Left cardiac atrium (tissue), 4 donors: ENCODE data around the gene CHCT1. TPM values are rescaled to one million over a fixed set of nuclear protein-coding genes. Genes with fewer than 3 reads are reported as not detected.
A peak's percentile ranks its signal among the peaks of the same experiment; 100 is the strongest.
"Not testable (repeated sequence)": the region's sequence is repeated elsewhere in the genome, so short reads cannot be mapped to it uniquely, and the experiment has no call there.

Source experiments
- ATAC-seq, 2 donors: fragments of 200-7000 bp; cut with Tn5 transposase; one replicate each; pipeline ENCODE4 v1.9.1; 2020; ENCODE audit warnings: mild to moderate bottlenecking in 2 of 2, moderate library complexity in 2 of 2
- DNase-seq: peaks from one replicate; pipeline ENCODE4 v3.0.0-alpha.2; 2020
- intact Hi-C, 2 donors: fragments of 100-400 bp; cut with DNase I; formaldehyde crosslinking; loops; one replicate each; pipeline versions ENCODE4 v1.14.1 to v1.15.1; 2022 to 2023
- total RNA-seq, 2 donors: library from RNA; stranded (reverse); fragmentation: NEBNext Ultra II Directional; extraction: Animal tissue kit (Norgen Biotek cat#: 25700); gene quantifications; one replicate each; pipeline ENCODE4 v1.2.1, GENCODE V29; 2021
- donor health status: DM: no; HTN: yes; CAD: no.
- donor health status: DM: no; HTN: yes; CAD: no; lungs with severe emphysema.
- donor health status: DM: yes; HTN: yes; CAD: no.
- donor health status: Dilated cardiomyopathy.

The CHCT1 gene
- total RNA-seq, 2 donors from 2014 or later: not detected

DNA sequence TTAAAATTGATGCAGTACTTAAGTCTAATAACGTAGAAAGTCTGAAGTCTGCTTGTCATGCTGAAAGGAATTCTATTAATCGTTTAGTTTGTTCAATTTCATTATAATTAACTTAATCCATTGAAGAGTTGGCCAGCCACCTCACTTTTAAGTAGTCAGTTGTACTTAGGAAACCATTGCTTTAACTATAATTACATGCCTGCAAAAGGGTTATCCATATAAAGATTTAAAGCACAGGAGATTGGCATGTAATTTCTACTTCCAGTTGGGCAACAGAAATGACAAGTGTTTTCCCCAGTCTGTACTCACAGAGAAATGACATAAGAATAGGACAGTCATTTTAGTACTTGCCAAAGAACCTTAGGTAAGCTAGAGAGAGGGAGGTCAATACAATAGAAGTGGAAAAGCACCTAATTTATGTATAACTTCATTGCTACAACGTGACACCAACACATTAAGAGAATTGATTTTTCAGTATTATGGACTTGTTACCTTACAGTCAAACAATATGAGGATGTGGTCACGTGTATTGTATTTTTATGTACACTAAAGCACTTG, 26.7 kb upstream of the CHCT1 start:
- DNase-seq (no peak), ATAC-seq (no peak)
- intact Hi-C loops: no loop called here

DNA sequence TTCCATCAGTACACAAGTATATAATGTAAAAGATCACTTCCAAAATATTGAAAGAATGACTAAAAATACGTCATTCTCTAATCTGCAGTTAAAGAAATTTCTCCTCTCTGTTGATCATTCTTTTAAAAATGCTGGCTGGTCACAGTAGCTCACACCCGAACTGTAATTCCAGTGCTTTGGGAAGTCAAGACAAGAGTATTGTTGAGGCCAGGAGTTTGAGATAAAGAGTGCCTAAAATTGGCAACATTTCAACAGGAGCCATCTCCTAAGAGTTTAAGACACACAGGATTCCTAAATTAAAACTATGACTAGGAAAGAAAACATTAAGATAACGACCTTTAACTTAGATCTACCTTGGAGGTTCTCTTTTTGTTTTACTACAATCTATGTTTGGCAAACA, 25.9 kb upstream of the CHCT1 start:
- intact Hi-C loops: no loop called here
- no peak for ATAC-seq
- no peak for DNase-seq

DNA sequence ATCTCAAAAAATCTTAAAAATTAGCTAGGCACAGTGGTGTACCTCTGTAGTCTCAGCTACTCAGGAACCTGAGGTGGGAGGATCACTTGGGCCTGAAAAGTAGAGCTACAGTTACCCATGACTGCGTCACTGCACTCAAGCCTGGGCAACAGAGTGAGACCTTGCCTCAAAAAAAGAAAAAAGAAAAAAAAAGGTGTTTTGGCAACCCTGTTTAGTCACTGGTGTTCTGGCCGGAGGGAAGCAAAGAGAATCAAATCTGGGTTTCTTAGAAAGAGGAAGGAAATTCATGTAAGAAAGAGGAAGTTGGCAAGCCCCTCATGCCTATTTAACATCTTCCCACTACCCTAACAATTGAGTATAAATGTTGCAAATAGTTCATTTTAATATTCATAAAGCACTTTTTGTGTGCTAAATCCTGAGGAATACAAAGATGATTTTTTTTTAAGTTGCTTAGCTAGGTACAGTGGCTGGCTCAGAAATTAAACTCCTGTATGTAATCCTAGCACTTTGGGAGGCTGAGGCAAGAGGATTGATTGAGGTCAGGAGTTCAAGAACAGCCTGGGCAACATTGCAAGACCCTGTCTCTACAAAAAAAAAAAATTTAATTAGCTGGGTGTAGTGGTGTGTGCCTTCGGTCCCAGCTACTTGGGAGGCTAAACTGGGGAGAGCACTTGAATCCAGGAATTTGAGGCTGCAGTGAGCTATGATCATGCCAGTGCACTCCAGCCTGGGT, 23.9 kb upstream of the CHCT1 start:
- intact Hi-C loops: no loop called here
- ATAC-seq (no peak), DNase-seq (no peak)

DNA sequence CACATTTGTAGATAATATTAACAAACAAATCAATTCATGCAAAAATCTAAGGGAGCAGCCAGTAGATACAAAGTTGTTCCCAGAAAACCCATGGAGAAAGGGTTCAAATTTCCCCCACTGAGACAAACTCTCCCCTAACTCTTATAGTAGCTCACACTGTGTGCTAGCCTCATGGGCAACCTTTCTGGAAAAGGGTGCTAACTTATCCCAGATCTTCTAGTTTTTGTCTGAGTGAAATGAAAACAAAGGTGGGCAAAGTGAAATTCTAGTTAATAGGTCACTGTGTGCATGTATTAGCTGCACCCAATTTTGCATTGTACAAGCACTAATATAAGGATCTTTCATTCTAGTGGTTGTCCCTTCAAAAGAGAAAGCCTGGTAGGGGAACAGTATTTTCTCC, 20.5 kb upstream of the CHCT1 start:
- DNase-seq: no peak
- no peak for ATAC-seq
- intact Hi-C loops: no loop called here

DNA sequence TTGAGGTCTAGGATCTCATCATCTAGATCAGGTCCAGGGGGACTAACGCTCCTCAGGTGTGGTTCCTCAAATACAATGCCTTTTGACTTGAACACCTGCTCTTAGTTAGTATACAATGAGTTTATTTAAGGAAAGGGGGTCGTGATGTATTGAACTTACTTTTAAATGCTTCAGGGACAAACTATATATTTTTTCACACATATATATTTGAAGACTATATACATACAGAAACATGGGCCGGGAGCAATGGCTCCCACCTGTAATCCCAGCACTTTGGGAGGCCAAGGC, 18.8 kb upstream of the CHCT1 start:
- intact Hi-C loops: no loop called here
- ATAC-seq: no peak
- no peak for DNase-seq

DNA sequence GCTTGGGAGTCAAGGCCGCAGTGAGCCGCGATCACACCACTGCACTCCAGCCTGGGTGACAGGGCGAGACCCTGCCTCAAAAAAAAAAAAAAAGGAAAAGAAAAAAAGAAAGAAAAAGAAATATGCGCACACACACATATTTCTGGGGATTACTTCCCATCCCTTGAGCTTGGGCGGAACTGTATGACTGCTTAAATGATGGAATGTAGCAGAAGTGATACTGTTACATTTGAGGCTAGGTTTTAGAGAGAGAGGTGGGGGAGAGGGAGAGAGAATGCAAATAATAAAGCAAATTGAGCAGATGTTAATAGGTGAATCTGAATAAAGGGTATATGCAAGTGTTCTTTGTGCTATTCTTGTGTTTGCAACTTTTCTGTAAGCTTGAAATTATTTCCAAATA, 18.3 kb upstream of the CHCT1 start:
- intact Hi-C loops: no loop called here
- DNase-seq (no peak), ATAC-seq (no peak)

DNA sequence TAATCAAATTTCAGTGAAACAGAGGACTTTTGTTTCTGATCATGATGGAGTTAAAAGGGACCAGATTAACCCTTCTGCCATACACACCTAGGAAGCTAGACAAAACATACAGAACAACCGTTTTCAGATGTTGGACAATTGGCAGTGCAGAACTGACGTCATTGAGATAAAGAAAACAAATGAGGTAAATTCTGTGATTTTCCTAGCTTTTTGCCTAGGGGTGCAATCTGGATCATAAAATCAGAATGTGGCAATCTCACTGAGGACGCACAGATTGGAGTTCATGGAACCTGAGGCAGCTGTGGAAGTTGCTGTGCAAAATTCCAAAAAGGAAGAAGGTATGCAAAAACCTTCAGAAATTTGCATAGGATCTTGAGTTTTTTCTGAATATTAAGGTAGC, 15.4 kb upstream of the CHCT1 start:
- intact Hi-C loops: no loop called here
- no peak for DNase-seq
- no peak for ATAC-seq

DNA sequence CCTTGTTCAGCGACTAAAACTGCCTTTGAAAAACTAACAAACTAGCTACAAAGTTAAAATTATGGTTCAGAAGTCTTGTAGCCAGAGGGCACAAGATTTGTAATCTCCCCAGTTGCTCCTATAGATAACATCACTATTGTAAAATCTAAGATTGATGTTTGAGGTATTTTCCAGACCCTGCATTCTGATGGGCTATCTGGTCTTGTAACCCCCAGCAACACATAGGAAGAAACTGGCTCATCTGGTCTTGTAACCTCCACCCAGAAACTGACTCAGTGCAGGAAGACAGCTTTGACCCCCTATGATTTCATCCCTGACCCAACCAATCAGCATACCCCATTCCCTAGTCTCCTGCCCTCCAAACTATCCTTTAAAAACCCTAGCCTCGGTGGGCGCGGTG, 12.3 kb upstream of the CHCT1 start:
- DNase-seq (no peak), ATAC-seq (no peak)
- intact Hi-C loops: no loop called here

DNA sequence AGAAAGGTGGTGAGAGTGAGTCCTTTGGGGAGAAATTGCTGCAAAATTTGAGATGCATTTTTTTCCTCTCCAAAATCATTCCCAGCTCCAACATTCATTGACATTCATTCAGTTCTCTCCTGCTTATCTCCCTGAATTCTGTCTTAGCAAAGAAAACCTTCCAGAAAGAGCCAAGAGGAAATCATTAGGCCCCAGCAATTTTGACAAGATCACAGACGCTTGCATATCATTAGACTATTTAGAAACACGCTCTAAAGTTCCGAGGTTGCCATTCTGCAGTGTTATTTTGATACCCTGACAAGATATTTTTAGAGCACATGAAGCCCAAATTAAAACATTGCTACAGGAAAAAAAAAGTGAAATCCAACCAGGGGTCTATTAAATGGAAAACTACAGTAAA, 9.6 kb upstream of the CHCT1 start:
- intact Hi-C loops: no loop called here
- no peak for DNase-seq
- no peak for ATAC-seq

DNA sequence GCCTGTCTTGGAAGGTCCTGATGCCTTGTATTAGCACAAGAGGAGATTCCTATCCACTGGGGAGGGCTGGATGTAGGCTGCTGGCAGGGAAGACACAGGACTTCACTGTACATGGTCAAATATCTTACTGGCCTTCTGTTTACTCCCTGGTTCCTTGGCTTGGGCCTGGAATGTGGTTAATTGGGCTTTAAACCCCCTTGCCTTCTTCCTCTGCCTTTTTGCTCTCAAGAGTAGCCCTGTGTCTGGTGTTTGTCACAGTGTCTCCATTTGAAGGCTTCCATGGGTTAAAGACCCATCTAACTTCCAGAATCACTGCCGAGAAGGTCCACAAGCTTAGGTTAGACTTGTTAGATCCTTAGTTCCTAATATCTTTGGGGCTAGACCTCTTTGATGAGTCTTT, 7.1 kb upstream of the CHCT1 start:
- no peak for DNase-seq
- no peak for ATAC-seq
- intact Hi-C loops: no loop called here

DNA sequence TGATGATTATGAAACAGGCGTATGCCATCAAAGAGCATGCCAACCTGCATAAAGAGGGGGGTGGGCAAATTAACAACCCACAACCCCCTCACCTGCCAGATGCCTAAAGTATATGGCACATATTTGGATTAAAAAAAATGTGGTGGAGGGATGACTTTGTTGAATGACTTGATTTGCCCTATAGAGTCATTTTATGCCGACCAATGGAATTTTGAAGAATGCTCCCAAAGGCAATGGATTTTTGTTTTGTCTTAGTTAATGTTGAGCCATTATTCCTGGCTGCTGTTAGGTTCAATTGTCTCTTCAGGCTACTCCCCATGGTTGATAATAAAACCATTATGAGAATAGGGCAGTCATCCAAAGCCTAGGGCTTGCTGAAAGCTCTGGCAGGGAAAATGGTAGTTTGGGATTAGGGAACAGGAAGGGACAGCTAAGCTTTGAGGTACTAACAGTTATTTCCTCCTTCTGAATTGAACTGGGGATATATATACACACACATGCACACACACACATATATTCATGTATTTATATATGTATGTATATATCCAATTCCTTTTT, 5.8 kb upstream of the CHCT1 start:
- no peak for DNase-seq
- intact Hi-C loops: no loop called here
- ATAC-seq: peak in 1 of 2 donors; percentile 12

DNA sequence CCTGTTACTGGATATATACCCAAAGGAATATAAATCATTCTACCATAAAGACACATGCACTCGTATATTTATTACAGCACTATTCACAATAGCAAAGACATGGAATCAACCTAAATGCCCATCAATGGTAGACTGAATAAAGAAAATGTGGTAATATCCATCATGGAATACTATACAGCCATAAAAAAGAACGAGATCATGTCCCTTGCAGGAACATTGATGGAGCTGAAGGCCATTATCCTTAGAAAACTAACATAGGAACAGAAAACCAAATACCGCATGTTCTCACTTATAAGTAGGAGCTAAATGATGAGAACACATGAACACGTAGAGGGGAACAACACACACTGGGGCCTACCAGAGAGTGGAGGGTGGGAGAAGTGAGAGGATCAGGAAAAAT, 3.3 kb upstream of the CHCT1 start:
- intact Hi-C loops, ATAC-seq: not testable (repeated sequence)

DNA sequence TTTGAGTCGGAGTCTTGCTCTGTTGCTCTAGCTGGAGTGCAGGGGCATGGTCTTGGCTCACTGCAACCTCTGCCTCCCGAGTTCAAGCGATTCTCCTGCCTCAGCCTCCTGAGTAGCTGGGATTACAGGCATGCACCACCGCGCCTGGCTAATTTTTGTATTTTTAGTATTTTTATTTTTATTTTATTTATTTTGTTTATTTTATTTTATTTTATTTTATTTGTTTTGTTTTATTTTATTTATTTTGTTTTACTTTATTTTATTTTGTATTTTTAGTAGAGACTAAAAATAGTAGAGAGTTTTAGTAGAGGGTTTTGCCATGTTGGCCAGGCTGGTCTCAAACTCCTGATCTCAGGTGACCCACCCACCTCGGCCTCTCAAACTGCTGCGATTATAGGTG, 2.4 kb upstream of the CHCT1 start:
- DNase-seq, ATAC-seq, intact Hi-C loops: not testable (repeated sequence)

More for the DNA sequence above, 3.3 kb upstream of the CHCT1 start:
- not testable (repeated sequence) for DNase-seq

DNA sequence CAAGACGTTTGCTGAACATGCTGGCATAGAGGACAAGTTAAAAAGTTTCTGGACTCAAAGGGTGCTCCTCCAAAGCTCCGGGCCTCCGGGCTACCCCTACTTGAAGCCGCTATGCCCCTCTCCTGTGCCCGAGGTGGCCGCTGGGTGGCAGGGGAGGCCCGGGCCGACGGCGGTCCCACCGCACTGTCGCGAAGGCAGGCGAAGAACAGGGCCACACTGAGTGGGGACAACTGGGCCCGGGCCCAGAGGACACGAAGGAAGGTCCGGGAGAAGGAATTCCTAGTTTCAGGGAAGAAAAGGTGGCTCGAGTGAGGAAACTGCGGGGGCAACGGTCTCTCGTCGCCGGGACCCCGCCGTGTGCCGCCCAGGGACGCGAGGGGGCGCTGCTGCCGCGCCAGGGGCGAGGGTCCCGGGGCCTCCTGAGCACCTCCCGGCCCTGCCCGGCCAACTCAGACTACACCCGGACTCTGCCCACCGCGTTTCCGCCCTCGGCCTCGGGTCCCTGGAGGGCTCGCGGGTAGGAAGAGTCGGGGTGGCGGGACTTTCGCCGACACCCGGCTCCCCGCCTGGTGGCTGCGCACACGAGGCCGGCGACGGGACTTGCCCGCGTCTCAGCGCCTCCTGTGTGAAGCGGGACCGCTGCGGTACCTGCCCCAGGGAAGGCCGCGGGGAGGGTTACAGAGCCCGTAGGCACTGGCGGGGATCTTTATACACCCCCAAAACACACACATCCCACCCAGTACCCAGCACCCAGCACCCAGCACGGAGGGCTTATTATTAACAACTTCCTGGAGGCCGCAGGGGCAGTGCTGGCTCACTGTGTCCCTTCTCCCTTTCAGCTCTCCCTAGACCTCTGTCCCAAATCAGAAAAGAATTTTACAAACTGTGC, 772 bp upstream of the CHCT1 start:
- intact Hi-C loops: no loop called here
- DNase-seq (peak; percentile 74), ATAC-seq (peak; percentile 96 to 97)

DNA sequence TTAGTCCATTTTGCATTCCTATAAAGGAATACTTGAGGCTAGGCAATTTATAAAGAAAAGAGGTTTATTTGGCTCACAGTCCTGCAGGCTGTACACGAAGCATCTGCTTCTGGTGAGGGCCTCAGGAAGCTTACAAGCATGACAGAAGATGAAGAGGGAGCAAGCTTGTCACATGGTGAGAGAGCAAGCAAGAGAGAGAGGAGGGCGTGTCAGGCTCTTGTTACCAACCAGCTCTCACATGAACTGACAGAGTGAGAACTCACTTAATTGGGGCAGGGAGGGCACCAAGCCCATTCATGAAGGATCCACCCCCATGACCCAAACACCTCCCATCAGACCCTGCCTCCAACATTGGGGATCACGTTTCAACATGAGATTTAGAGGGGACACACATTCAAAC, 1.6 kb downstream of the CHCT1 start:
- no peak for DNase-seq
- ATAC-seq: no peak
- intact Hi-C loops: no loop called here

DNA sequence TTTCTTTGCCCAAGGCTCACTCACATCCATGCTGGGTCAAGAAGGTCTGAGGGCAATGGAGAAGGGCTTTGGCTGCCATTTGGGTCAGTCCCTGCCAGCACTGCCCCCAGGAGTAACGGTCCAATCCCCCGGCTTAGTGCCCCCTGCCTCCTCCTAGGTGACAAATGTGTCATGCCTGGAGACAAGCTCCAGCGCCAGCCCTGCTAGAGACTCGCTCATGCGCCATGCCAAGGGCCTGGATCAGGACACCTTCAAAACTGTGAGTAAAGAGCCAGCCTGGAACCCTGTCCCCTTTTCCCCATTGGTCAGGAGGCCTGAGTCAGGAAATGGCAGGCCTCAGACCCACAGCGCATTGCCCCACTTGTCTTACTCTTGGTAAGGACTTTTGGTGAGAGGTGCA, 3.3 kb downstream of the CHCT1 start:
- intact Hi-C loops: no loop called here
- DNase-seq (no peak), ATAC-seq (no peak)

DNA sequence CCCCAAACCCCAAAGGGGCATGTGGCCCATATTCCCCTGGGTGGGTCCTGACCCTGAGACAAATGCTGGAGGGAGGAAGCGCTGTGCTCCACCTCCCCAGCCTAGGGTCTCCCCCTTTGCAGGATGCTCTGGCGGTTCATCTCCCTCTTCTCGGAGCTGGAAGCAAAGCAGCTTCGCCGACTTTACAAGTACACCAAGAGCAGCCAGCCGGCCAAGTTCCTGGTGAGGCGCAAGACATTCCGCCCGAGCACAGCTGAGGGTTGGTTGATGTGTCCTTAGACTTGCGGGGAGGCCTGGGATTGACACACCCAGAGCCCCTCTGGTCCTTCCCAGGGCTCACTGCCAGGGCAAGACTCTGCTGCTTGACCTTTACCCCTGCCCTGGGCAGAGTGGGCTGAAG, 4.3 kb downstream of the CHCT1 start:
- DNase-seq (no peak), ATAC-seq (no peak)
- intact Hi-C loops: no loop called here

DNA sequence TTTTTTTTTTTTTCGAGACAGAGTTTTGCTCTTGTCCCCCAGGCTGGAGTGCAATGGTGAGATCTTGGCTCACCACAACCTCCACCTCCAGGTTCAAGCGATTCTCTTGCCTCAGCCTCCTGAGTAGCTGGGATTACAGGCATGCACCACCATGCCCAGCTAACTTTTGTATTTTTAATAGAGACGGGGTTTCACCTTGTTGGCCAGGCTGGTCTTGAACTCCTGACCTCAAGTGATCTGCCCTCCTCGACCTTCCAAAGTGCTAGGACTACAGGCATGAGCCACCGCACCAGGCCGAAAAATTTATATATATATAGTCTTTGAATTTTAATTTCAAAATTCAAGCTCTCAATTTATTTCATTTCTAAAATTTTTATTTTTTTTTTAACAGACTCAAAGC, 6.2 kb downstream of the CHCT1 start:
- DNase-seq, intact Hi-C loops, ATAC-seq: not testable (repeated sequence)

DNA sequence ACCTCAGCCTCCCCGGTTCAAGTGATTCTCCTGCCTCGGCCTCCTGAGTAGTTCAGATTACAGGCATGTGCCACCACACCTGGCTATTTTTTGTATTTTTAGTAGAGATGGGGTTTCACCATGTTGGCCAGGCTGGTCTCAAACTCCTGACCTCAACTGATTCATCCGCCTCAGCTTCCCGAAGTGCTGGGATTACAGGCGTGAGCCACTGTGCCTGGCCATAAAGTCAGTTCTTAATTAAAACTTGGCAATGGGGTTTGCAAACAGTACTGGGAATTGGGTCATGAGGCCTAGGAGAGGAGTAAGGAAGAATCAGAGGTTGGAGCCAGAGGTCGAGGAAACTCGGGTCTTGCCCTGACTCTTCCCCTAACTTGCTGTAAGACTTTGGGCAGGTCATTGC, 8.3 kb downstream of the CHCT1 start:
- not testable (repeated sequence) for DNase-seq, ATAC-seq
- intact Hi-C loops: loop anchor here (5.0 to 10.0 kb wide), 4 partner anchors 196 to 393 kb away; no protein-coding TSS in a partner anchor
